DND-41 (cell line): ENCODE measurements around the gene OXT.

Experiments
- ATAC-seq: fragments of 200-7000 bp; cut with Tn5 transposase; 3 replicates; pipeline ENCODE4 v1.9.1; 2021; ENCODE audit warnings: low read depth; ENCODE audit not compliant: insufficient read depth
- DNase-seq: peaks from one replicate; pipeline ENCODE4 v3.0.0-alpha.2; 2020
- H2AFZ ChIP-seq: 2 replicates; pipeline ENCODE4 v1.6.0; 2012; ENCODE audit warnings: low read depth, low read length
- H3K27ac ChIP-seq: 2 replicates; pipeline ENCODE4 v1.5.1; 2012; ENCODE audit warnings: low read length, inconsistent platforms
- H3K27me3 ChIP-seq: fragments of 200-600 bp; sonication (generic); 2 replicates; pipeline ENCODE4 v1.6.0; 2012; ENCODE audit warnings: low read length, mild to moderate bottlenecking, inconsistent platforms; ENCODE audit not compliant: insufficient read depth, poor library complexity
- H3K36me3 ChIP-seq: 2 replicates; pipeline ENCODE4 v1.5.1; 2012; ENCODE audit warnings: low read length, inconsistent platforms; ENCODE audit not compliant: insufficient read depth
- H3K4me1 ChIP-seq: 2 replicates; pipeline ENCODE4 v1.5.1; 2012; ENCODE audit warnings: mild to moderate bottlenecking, low read length; ENCODE audit not compliant: insufficient read depth
- H3K4me2 ChIP-seq: 2 replicates; pipeline ENCODE4 v1.6.0; 2012; ENCODE audit warnings: mild to moderate bottlenecking, moderate library complexity, low read length, inconsistent platforms; ENCODE audit not compliant: insufficient read depth
- H3K4me3 ChIP-seq, 2 experiments: fragments of 200-600 bp in 1 of 2; shearing (Covaris generic) in 1 of 2; 2 replicates each; pipeline ENCODE4 v1.5.1; 2012 to 2016; ENCODE audit warnings: inconsistent platforms in 2 of 2, low read length in 2 of 2, mild to moderate bottlenecking in 2 of 2, low read depth in 1 of 2, moderate library complexity in 1 of 2
- H3K79me2 ChIP-seq: 2 replicates; pipeline ENCODE4 v1.6.0; 2012; ENCODE audit warnings: low read length, inconsistent platforms; ENCODE audit not compliant: insufficient read depth
- H3K9ac ChIP-seq: 2 replicates; pipeline ENCODE4 v1.6.0; 2012; ENCODE audit warnings: low read depth, mild to moderate bottlenecking, inconsistent platforms, low read length, moderate library complexity
- H3K9me3 ChIP-seq: 2 replicates; pipeline ENCODE4 v1.5.1; 2012; ENCODE audit warnings: low read length, moderate library complexity, mild to moderate bottlenecking, inconsistent platforms; ENCODE audit not compliant: insufficient read depth, severe bottlenecking
- H4K20me1 ChIP-seq: 2 replicates; pipeline ENCODE4 v1.6.0; 2012; ENCODE audit warnings: low read length; ENCODE audit not compliant: insufficient read depth
- CTCF ChIP-seq: IDR thresholded peaks from 2 replicates; pipeline ENCODE4 v1.5.1; 2012; ENCODE audit warnings: borderline replicate concordance, low read length, moderate library complexity, mild to moderate bottlenecking; ENCODE audit not compliant: poor library complexity, severe bottlenecking; ENCODE audit errors: extremely low read depth
- EZH2 ChIP-seq: IDR thresholded peaks from 3 replicates; pipeline ENCODE4 v1.6.1; 2012; ENCODE audit warnings: borderline replicate concordance, low read depth, mild to moderate bottlenecking, moderate library complexity, low read length, inconsistent platforms; ENCODE audit not compliant: severe bottlenecking

OXT gene

GRCh38 chr20:3067139-3068014, 4.0 kb upstream of the OXT start:
- Histone ChIP-seq H3K36me3 (no peaks in the 10 kb centered on the region), H3K4me3 (no peak overlapping the region), H4K20me1 (no peaks in the 10 kb centered on the region), H2AFZ (no peak overlapping the region), H3K79me2 (no peaks in the 10 kb centered on the region), H3K27me3 (no peaks in the 10 kb centered on the region), H3K9ac (no peak overlapping the region), H3K4me1 (no peaks in the 10 kb centered on the region), H3K9me3 (no peaks in the 10 kb centered on the region), H3K27ac (no peak overlapping the region), H3K4me2 (no peak overlapping the region)
- ATAC-seq: no peak
- no peak for DNase-seq
- TF ChIP-seq CTCF: no peak

GRCh38 chr20:3068075-3068474, 3.3 kb upstream of the OXT start:
- no peaks in the 10 kb centered on the region for H3K9me3 ChIP-seq
- TF ChIP-seq EZH2 (no peak), CTCF (no peak)
- H3K36me3 ChIP-seq: no peaks in the 10 kb centered on the region
- no peaks in the 10 kb centered on the region for H3K27me3 ChIP-seq
- no peaks in the 10 kb centered on the region for H4K20me1 ChIP-seq
- H3K27ac ChIP-seq: no peak overlapping the region
- DNase-seq (no peak), ATAC-seq (no peak)
- no peak overlapping the region for H3K4me3 ChIP-seq
- H3K4me2 ChIP-seq: no peak overlapping the region
- H3K9ac ChIP-seq: no peak overlapping the region
- H3K4me1 ChIP-seq: no peaks in the 10 kb centered on the region
- no peaks in the 10 kb centered on the region for H3K79me2 ChIP-seq
- no peak overlapping the region for H2AFZ ChIP-seq

DNA sequence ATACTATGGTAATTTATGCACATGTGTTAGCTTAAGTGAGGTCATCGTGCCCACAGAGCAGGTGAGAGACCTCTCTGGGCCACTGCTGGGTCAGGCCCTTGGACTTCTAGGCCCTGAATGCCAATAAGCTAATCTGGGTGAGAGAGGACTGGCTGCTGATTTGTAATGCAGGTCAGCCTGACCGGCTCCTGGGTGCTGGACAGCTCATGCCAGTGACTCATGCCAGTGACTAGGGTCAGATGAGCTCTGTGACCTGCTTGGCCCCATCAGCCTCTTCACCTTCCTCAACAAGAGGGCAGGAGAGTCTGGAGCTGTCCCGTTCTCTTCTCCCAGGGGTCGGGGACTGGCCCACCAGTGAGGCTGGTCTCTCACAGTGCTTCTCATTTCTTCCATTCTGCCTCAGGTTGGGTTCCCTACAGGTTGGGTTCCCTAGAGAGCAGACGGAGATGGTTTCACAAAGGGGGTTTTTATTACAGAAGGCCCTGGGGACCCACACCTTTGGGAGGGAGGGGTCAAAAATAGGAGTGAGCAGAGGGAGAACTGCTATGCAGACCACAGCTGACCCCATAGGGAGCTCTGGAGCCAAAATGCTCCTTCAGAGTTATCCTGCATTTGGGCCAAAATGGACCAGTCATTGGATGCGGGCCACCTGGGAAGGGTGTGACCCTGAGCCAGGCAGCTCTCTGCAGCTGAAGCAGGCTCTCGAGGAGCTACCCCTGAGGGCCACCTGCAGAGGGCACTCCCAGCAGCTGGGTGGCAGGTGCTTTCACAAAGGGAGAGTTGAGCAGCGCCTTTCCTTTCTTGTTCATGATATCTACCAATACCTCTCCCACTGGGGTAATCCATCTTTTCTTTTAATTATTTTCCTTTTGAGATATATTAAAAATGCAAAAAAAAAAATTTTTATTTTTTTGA, 2.2 kb upstream of the OXT start:
- no peaks in the 10 kb centered on the region for H3K36me3 ChIP-seq
- no peak overlapping the region for H3K4me3 ChIP-seq
- H3K79me2 ChIP-seq: no peaks in the 10 kb centered on the region
- ATAC-seq: 0 out of 3 replicates have a peak, but pooled peaks have one; percentile 57
- H3K27me3 ChIP-seq: no peaks in the 10 kb centered on the region
- no peak for TF ChIP-seq EZH2
- TF ChIP-seq CTCF: peak; percentile 49
- no peaks in the 10 kb centered on the region for H3K4me1 ChIP-seq
- DNase-seq: no peak
- H3K4me2 ChIP-seq: no peak overlapping the region
- H4K20me1 ChIP-seq: no peaks in the 10 kb centered on the region
- no peak overlapping the region for H3K27ac ChIP-seq
- no peak overlapping the region for H2AFZ ChIP-seq
- H3K9me3 ChIP-seq: no peaks in the 10 kb centered on the region
- no peak overlapping the region for H3K9ac ChIP-seq
